Stimulated activated naive CD4-positive, alpha-beta T cell treated with Interleukin-2 at 50 U/mL for 16 hours (primary cell): Measurements from ENCODE around the gene CEP112.

Source experiments
- DNase-seq: peaks from one replicate; lab custom pipeline; 2025; lab: John Stamatoyannopoulos, UW

CEP112 gene

DNA sequence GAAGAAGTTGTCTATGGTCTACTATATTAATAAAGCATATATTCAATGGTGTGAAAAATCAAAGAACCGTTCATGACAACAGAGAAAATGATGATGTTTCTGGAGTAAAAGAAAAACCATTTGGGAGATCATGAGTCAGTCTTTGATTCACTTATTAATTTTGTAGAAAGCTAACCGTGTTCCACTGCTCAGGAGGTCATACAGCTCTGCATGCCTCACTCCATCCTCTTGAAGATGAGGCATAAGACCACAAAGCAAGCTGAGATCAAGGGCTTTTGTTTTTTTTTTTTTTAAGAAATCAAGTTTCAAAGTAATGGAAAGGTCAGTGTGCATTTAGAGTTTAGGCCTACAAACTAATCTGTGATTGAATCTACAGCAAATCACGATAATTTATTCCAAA lies 206.4 kb downstream of the CEP112 start:
- DNase-seq = no peak

DNA sequence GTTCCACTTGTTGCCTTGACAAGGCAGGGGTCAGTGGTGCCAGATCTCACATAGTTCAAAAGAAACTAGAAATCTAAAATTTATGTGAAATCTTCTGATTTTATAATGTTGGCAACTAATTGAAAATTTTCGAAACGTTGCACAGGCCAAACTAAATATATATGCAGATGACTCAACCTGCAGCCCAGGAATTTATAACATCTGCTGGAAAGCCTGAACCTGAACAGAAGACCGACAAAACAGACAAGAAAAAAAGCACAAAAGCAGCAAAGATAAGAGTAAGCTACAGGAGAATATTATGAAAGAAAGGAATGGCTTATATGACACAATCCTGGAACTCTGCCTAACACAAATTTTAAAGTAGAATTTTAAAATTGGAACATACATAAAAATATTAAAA lies 207.6 kb downstream of the CEP112 start:
- DNase-seq = no peak

DNA sequence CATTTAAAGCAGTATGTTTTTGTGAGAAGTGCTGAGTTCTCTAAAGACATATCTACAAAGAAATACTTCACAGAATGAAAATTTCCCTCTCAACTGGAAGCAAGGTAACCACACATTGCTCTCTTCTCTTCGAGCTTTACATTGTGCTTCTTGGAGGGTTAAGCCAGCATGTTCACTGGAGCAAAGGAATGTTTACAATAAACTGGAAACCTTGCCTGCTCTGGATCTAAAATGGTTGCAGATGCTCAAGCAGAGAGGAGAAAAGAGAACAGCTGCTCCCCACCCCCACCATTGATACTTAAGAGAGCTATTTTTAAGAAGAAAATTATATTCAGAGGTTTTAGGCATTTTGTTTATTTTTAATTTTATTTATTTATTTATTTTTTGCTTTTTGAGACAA lies 213.1 kb downstream of the CEP112 start:
- no peak for DNase-seq

DNA sequence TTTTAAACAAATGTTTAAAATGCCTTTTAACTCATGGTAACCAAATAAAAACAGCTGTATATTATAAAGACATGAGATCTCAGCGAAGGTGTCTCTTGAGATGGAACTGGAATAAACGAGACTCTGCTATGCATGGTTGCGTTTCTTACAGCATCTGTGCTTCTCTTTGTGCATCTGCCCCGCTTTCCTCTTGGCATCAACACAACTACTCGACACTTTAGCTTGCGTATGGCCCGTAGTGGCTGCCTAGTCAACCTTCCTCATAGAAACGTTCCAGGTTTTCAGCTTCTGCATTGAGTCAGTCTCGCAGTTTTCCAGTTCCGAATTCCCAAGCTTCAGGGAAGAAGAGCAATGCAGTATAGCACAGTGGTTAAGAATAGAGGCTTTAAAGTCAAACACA lies 214.9 kb downstream of the CEP112 start:
- no peak for DNase-seq

DNA sequence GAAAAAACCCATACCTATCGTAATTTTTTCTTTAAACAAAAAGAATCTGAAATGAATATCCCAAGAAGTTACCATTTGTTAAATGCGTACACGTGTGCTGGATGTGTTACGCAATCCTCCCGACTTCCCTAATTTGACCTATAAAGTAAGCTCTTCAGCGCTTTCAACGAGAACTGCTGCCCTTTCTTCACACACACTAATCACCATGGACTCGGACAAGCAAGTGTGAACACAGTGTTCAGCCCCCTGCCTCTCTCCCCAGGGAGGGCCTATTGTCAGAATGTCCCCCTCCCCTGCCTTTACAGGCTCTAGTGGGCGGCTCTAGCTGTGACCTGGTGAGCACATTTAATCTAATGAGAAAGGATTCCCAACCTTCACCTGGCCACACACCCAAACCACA lies 216.1 kb downstream of the CEP112 start:
- DNase-seq = no peak

DNA sequence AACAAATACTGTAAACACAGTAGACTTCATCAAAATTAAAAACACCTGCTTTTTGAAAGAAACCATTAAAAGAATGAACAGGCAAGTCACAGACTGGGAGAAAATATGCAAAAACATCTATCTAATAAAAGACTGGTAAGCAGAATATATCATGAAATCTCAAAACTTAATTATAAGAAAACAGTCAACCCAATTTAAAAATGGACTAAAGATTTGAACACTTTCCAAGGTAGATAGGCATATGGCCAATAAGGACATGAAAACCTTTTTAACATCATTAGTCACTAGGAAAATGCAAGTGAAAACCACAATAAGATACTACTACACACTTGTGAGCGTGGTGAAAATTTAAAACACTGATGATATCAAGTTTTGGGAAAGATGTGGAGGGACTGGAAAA lies 218.7 kb downstream of the CEP112 start:
- DNase-seq = no peak

DNA sequence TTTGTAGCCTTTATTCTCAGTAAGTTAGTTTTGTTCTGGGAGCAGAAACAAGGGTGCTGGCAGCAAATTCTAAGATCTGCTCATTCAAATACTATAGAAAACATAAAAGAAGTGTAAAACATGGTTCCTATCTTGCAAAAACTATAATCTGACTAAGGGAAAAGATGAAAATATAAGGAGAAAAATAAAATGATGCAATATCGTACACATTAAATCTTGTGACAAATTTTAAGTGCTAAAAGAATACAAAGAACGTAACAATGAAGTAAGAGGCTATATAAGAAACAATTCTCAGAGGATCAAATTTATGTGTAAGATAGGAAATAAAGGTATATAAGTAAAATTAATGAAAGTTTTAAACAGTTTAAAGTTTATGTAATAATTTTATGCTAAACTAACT lies 224.6 kb downstream of the CEP112 start:
- no peak for DNase-seq

DNA sequence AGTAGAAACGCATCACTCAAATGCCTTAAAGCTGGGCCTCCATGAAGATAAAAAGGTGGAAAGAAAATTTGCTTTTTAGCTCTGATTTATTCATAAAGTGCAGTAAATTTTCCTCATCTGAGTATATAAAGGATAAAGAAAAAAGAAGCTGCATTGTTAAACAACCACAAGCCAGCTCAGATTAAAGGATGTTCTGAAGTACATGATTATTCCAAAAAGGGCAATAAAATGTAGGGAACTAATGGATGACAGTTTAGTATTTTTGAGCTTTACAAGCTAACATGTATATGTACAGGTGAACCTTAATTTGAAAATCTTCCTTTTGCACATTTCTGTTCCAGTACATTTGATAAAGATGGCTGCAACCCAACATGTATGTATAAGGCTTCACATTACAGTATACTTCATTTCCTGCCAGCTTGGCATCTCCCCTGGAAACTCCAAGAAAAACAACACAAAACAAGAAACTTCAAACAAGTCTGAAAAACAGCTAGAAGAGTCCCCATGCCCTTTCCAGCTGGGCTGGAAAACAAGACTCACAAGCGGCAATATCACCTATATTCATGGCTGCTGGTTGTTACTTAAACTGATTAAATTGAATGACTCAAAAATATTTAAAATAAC lies 225.7 kb downstream of the CEP112 start:
- DNase-seq = no peak

DNA sequence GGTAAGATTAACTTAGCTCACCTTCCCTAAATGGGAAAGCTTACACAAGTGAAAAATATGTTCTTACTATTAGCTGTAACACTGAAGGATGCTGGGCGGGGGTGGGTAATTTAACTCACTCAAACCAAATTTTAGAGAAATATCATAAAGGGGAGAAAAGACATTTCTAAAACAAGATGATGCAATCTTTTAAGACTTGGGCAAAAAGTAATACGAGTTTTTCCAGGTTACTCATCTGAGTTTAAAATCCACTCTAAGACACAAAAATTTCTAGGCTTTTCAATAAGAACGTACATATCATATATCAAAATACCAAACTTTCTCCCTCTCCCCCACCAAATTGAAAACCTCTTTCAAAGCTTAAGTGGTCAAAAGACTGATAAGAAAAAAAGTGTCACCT lies 228.8 kb downstream of the CEP112 start:
- DNase-seq = no peak

DNA sequence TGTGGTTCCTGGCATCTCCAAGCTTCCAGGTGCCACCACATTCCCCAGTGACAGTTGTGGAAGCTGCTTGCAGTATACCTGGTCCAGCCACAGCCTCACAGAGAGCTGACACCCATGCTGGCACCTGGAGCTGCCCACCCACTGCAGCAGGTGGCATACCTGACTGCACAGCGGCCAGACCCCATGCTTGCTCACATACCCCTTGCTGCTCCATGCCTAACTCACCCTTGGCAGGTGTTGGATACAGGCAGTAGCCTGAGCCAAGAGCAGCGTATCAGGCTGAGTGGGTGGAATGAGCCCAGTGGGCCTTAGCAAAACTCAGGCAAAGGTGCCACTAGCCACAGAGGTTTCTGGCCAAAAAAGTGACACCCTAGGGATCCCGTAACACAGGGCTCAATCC lies 232.3 kb downstream of the CEP112 start:
- no peak for DNase-seq

DNA sequence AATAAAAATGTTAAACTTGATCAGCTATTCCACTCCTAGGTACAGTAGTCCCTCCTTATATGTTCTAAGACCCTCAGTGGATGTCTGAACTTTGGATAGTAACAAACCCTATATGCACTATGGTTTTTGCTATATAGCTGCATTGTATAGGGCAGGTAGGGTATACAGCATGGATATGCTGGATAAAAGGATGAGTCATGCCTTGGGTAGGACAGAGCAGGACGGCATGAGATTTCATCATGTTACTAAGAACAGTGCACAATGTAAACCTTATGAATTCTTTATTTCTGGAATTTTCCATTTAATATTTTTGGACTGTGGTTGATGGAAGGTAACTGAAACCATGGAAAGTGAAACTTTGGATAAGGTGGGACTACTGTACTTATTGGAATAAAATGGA lies 235.1 kb downstream of the CEP112 start:
- no peak for DNase-seq

DNA sequence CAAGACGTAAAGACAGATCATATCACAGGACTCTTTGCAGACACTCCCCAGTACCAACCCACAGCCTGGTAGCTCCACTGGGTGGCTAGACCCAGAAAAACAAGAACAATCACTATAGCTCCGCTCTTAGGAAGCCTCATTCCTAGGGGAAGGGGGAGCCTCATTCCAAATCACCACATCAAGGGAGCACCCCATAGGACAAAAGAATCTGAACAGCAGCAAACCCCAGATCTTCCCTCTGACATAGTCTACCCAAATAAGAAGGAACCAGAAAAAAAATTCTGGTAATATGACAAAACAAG lies 237.8 kb downstream of the CEP112 start:
- DNase-seq = no peak

DNA sequence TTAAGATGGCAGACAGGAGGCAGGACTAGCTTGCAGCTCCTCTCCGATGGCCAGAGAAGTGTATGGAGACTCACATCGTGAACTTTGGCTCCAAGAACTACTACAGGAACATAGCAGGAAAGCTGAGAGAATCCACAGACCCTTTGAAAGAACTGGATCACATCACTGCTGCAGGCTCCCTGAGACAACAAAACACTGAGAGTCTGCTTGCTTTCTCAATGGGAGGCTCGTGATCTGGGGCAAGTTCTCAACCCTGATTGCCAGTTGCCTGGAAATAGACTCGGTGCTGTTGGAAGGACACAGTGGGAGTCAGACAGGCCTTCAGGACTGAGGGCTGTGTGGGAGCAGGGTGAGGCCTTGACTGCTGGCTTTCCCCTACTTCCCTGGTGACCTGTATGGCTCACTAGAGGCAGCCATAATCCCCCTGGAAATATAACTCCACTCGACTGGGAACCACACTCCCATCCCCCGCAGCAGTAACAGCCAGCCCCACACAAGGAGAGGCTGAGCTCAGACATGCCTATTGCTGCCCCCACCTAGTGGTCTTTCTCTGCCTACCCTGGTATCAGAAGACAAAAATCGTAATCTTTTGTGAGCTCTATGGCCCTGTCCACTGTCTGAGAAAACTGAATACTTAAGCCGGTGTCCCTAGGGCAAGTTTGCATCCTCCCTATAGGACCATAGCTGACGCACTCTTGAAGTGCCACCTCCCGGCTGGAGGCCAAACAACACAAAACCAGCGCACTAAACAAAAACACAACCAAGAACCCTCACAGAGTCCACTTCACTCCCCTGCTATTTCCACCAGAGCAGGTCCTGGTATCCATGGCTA lies 238.4 kb downstream of the CEP112 start:
- DNase-seq = no peak

DNA sequence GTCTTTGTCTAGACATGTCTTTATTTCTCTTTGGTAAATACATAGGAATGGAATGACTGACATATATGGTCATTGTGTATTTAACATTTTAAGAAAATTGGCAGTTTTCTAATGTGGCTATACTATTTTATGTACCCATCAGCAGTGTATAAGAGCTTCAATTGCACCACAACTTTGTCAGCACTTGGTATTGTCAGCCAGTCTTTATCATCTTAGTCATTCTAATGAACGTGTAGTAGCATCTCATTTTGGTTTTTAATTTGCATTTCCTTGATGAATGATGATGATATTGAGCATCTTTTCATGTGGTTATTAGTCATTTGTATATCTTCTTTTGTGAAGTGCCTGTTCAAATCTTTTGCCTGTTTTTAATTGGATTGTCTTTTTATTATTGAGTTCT lies 239.3 kb downstream of the CEP112 start:
- no peak for DNase-seq

DNA sequence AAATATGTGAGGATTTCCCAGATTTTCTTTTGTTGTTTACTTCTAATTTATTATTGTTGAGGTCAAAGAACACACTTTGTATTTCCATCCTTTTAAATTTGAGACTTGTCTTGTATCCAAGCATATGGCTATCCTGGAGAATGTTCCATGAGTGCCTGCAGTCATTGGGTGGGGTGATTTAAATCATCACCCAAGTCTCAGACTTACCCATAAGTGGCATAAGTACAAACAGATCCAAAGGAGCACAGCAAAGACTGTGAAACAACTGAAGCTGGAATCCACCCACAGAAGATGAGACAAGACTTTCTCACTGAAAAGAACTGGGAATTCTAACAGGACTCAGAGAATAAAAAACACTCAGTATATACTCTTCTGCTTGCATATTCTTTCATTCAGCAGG lies 239.9 kb downstream of the CEP112 start:
- no peak for DNase-seq

DNA sequence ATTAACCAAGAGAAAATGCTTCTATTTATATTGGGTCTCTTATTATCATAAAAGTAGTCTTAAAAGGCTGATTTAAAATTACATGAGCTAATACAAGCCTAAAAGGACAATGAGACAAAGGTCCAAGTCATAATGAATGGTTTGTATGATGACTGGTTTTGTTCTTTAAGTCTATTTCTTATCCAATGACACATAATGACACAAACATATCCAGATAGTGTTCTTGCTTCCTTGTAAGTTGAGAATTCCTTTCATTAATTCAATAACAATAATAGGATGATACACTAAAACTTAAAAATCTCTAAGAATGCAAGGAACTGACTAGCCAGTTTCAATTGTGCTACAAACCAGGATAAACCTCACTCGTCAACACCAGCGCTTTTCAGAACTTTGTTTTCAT lies 244.1 kb downstream of the CEP112 start:
- DNase-seq = no peak

DNA sequence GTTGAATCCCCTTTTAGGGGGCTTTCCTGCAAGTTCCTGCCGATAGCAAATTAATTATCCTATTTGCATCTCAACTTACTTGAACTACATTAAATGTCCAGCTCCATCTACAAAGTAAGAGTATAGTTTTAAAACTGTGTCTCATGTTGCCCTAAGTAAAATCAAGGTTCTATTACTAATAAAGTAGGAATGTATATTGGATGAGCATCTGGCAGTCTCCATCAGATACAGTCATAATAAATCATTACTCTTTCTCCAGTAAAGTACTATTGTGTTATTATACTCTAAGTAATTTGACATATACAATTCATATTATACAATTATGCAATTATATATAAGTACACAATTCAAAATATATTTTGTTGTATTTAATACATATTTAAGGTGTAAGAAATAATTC lies 249.3 kb downstream of the CEP112 start:
- no peak for DNase-seq

DNA sequence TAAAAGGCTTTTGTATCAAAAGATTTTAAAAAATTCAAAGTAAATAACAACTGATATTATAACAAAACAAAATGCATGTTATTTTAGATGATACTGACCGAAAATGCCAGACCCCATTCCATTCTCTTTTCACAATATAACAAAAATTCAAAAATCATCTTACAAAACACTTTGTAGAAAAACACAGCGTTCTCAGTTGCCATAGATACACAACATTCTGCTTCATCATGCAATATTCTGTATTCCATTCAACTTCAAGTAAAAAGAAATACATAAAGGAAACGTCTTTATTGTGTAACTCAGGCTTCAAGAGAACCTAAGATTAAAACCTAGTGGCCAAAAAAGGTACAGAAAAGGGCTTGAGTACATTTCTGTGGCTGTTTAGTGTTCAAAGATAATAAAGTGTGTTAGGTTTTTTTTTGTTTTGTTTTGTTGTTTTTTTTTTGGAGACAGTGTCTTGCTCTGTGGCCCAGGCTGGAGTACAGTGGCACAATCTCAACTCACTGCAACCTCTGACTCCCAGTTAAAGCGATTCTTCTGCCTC lies 250.5 kb downstream of the CEP112 start:
- no peak for DNase-seq

DNA sequence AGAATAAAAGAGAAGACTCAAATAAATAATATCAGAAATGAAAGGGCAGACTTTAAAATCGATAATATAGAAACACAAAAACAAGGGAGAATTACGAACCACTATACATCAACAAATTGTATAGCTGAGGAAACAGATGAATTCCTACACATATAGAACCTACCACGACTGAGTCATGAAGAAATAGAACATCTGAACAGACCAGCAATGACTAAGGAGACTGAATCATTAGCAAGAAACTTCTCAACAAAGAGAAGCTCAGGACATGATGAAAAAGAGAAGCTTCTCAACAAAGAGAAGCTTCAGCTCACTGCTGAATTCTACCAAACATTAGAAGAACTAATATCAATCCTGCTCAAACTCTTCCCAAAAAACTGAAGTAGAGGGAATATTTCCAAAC lies 255.9 kb downstream of the CEP112 start:
- DNase-seq = no peak

DNA sequence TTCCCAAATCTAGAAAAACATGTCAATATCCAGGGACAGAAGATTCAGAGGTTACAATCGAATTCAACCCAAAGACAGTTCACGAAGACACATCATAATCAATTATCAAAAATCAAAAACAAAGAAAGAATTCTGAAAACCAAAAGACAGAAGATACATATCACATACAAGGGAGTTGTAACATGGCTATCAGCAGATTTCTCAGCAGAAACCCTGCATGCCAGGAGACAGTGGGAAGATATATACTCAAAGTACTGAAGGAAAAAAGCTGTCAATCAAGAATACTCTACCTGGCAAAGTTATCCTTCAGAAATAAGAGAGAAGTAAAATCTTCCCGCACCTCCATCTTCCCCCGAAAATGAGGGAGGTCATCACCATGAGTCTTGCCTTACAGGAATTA lies 258.6 kb downstream of the CEP112 start:
- DNase-seq = no peak

DNA sequence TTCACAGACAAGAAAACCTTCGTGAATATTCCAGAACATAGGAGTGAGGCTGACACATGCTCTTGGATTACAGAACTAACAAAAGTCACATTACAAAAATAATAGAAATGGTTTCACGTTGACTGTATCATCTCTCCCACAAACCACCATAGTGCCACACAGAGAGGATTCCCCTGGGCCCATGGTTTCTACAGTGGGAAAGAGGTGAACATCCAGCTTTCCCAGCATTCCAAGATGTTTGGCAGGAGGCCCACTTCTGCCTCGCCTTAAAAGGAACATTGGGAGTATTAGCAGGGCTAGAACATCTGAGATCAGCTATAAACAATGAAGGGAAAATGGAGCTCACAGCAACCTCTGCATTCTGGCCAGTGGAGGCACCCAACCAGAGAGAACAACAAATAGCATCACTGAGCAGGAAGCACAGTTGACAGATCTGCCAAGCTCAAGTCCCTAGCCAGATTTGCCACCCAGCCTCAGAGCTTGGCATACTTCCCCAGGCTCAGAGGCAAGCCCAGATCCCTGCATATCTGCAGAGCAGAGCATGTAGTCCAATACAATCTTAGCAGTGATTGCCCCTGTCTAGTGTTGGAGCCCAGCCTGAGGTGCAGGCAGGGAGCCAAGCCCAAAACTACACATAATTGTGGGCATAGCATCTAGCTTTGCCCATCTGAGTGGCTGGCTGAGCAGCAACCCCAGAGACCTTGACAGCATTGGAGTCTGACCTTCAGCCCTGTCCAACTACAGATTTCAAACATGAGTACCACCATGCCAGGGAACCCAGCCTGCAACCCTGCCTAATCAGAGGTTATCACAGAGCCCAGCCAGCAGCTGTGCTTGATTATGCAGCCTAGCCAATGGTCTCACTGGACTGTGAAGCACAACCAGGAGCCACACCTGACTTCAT lies 260.4 kb downstream of the CEP112 start:
- DNase-seq = no peak

DNA sequence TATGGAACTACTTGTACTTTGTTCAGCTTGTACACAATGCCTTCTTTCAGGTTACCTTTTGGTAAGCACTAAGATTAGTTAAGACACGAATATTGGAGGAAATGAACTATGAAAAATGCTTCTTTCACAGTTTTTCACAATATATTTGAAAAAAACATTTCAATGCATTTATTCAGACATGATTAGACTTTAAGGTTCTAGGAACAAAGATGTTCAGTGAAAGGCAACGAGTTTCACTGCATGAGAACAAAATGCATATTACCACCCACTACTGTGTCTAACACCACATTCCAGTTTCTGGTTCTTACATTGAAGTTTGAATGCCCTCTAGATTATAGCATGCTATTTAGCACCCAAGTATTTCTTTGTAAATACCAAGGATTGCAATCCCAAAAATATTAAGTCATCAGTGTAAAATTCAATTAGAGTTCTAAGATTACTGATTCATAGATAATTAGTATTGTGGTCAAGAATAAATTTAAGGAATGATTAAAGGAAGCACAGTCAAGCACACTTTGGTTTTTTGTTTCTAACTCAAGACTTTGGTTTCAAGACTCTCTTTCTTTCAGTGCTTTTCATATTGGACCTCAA lies 261.7 kb downstream of the CEP112 start:
- DNase-seq = no peak
